H9 (cell line): ENCODE measurements around the gene PTGFRN. TPM values are rescaled to one million over a fixed set of nuclear protein-coding genes. Genes with fewer than 3 reads are reported as not detected.

ENCODE experiments used
- DNase-seq: peaks from one replicate; pipeline ENCODE4 v3.0.0-alpha.2; 2017
- H2AFZ ChIP-seq: one replicate; pipeline ENCODE4 v1.6.1; 2013; ENCODE audit warnings: mild to moderate bottlenecking, low read length, control low read depth, moderate library complexity
- H2AK5ac ChIP-seq: 2 replicates; pipeline ENCODE4 v1.6.1; 2013; ENCODE audit warnings: low read length, control low read depth, mixed read lengths; ENCODE audit not compliant: insufficient read length
- H2BK120ac ChIP-seq: one replicate; pipeline ENCODE4 v1.6.1; 2013; ENCODE audit warnings: low read depth, mild to moderate bottlenecking, low read length, control low read depth, inconsistent platforms; ENCODE audit not compliant: poor library complexity, severe bottlenecking
- H2BK12ac ChIP-seq: 2 replicates; pipeline ENCODE4 v1.6.1; 2013; ENCODE audit warnings: low read length, control low read depth, mixed read lengths, low read depth; ENCODE audit not compliant: insufficient read length
- H2BK15ac ChIP-seq: 2 replicates; pipeline ENCODE4 v1.6.1; 2013; ENCODE audit warnings: low read depth, low read length, control low read depth
- H2BK20ac ChIP-seq: one replicate; pipeline ENCODE4 v1.6.1; 2013; ENCODE audit warnings: low read depth, mild to moderate bottlenecking, low read length, control low read depth, inconsistent platforms; ENCODE audit not compliant: poor library complexity, severe bottlenecking
- H2BK5ac ChIP-seq: 2 replicates; pipeline ENCODE4 v1.6.1; 2013; ENCODE audit warnings: low read length, control low read depth, mixed read lengths; ENCODE audit not compliant: insufficient read length
- H3K14ac ChIP-seq: 2 replicates; pipeline ENCODE4 v1.6.1; 2013; ENCODE audit warnings: low read length, control low read depth; ENCODE audit not compliant: insufficient read depth
- H3K18ac ChIP-seq: 2 replicates; pipeline ENCODE4 v1.6.1; 2013; ENCODE audit warnings: low read depth, mild to moderate bottlenecking, mixed read lengths, low read length, control low read depth; ENCODE audit not compliant: insufficient read length
- H3K23ac ChIP-seq: 2 replicates; pipeline ENCODE4 v1.6.1; 2013; ENCODE audit warnings: low read length, control low read depth, mixed read lengths, low read depth; ENCODE audit not compliant: insufficient read length
- H3K23me2 ChIP-seq: 2 replicates; pipeline ENCODE4 v1.6.1; 2013; ENCODE audit warnings: low read depth, mild to moderate bottlenecking, mixed read lengths, low read length, control low read depth; ENCODE audit not compliant: insufficient read length, poor library complexity, severe bottlenecking
- H3K27ac ChIP-seq: 2 replicates; pipeline ENCODE4 v1.5.1; 2013; ENCODE audit warnings: low read length, control low read depth, mixed read lengths, low read depth; ENCODE audit not compliant: insufficient read length
- H3K27me3 ChIP-seq: 2 replicates; pipeline ENCODE4 v1.6.1; 2013; ENCODE audit warnings: low read length, control low read depth, inconsistent platforms; ENCODE audit not compliant: insufficient read depth
- H3K4ac ChIP-seq: 2 replicates; pipeline ENCODE4 v1.6.1; 2013; ENCODE audit warnings: low read depth, mild to moderate bottlenecking, control low read depth, inconsistent platforms, low read length, moderate library complexity
- H3K4me1 ChIP-seq: 2 replicates; pipeline ENCODE4 v1.6.1; 2013; ENCODE audit warnings: low read length, control low read depth, inconsistent platforms; ENCODE audit not compliant: insufficient read depth
- H3K4me2 ChIP-seq: 2 replicates; pipeline ENCODE4 v1.6.1; 2013; ENCODE audit warnings: low read length, control low read depth, mixed read lengths; ENCODE audit not compliant: insufficient read length, insufficient read depth
- H3K56ac ChIP-seq: 2 replicates; pipeline ENCODE4 v1.6.1; 2013; ENCODE audit warnings: low read depth, mild to moderate bottlenecking, mixed read lengths, low read length, control low read depth; ENCODE audit not compliant: insufficient read length
- H3K79me1 ChIP-seq: 2 replicates; pipeline ENCODE4 v1.6.1; 2013; ENCODE audit warnings: low read depth, mild to moderate bottlenecking, moderate library complexity, low read length, control low read depth, inconsistent platforms; ENCODE audit not compliant: insufficient read depth, poor library complexity, severe bottlenecking
- H3K79me2 ChIP-seq: 2 replicates; pipeline ENCODE4 v1.6.1; 2013; ENCODE audit warnings: low read length, control low read depth, inconsistent platforms; ENCODE audit not compliant: insufficient read depth
- H3K9ac ChIP-seq: 2 replicates; pipeline ENCODE4 v1.6.1; 2013; ENCODE audit warnings: low read length, control low read depth, mixed read lengths; ENCODE audit not compliant: insufficient read length; ENCODE audit errors: extremely low read depth
- H3K9me3 ChIP-seq: one replicate; pipeline ENCODE4 v1.6.1; 2013; ENCODE audit warnings: low read depth, low read length, inconsistent platforms; ENCODE audit not compliant: control insufficient read depth
- H3T11ph ChIP-seq: one replicate; pipeline ENCODE4 v1.6.1; 2013; ENCODE audit warnings: mild to moderate bottlenecking, low read length, control low read depth, inconsistent platforms
- H4K20me1 ChIP-seq: one replicate; pipeline ENCODE4 v1.6.1; 2013; ENCODE audit not compliant: control insufficient read depth, insufficient read length, insufficient read depth
- H4K5ac ChIP-seq: 2 replicates; pipeline ENCODE4 v1.6.1; 2013; ENCODE audit warnings: low read depth, mild to moderate bottlenecking, mixed read lengths, low read length, control low read depth; ENCODE audit not compliant: insufficient read length
- H4K8ac ChIP-seq: replicated peaks from 2 replicates; pipeline ENCODE4 v1.6.1; 2013; ENCODE audit warnings: low read length, control low read depth, mixed read lengths, low read depth; ENCODE audit not compliant: insufficient read length
- H4K91ac ChIP-seq: 2 replicates; pipeline ENCODE4 v1.6.1; 2013; ENCODE audit warnings: low read depth, mild to moderate bottlenecking, moderate library complexity, mixed read lengths, low read length, control low read depth; ENCODE audit not compliant: insufficient read length
- H3K27ac Mint-ChIP-seq, 3 experiments: 2 replicates in 2 of 3; 3 replicates in 1 of 3; pipeline ENCODE4 v1.8.0; 2020 to 2021; ENCODE audit warnings: mixed read lengths in 3 of 3, mild to moderate bottlenecking in 1 of 3, moderate library complexity in 1 of 3
- H3K27me3 Mint-ChIP-seq: 2 replicates; pipeline ENCODE4 v1.8.0; 2021; ENCODE audit warnings: low read depth, mild to moderate bottlenecking, moderate library complexity, mixed read lengths
- H3K36me3 Mint-ChIP-seq, 3 experiments: 2 replicates in 2 of 3; 3 replicates in 1 of 3; pipeline ENCODE4 v1.8.0; 2020 to 2021; ENCODE audit warnings: low read depth in 3 of 3, mixed read lengths in 3 of 3; ENCODE audit not compliant: insufficient read depth in 1 of 3
- H3K4me1 Mint-ChIP-seq, 2 experiments: 2 replicates each; pipeline ENCODE4 v1.8.0; 2020; ENCODE audit warnings: mixed read lengths in 2 of 2
- H3K4me3 Mint-ChIP-seq, 2 experiments: 2 replicates in 1 of 2; 3 replicates in 1 of 2; pipeline ENCODE4 v1.8.0; 2020 to 2021; ENCODE audit warnings: mild to moderate bottlenecking in 2 of 2, mixed read lengths in 2 of 2, moderate library complexity in 1 of 2
- H3K9me3 Mint-ChIP-seq, 2 experiments: 2 replicates in 1 of 2; 3 replicates in 1 of 2; pipeline ENCODE4 v1.8.0; 2020; ENCODE audit warnings: mild to moderate bottlenecking in 2 of 2, mixed read lengths in 2 of 2, moderate library complexity in 1 of 2
- WGBS: extraction: QIAGEN DNeasy Blood & Tissue Kit; methylation state at CpG from one replicate; pipeline ENCODE4 v1.1.7; 2013; ENCODE audit warnings: missing lambda C conversion rate, low lambda C conversion rate, mixed read lengths; ENCODE audit not compliant: insufficient read length; ENCODE audit errors: extremely low coverage; 5-methylcytosine and 5-hydroxymethylcytosine counted together
- total RNA-seq: library from RNA; stranded (reverse); gene quantifications from 2 replicates; pipeline ENCODE4 v1.2.1, GENCODE V29; 2021
- TF ChIP-seq, protein P1 (sequence below): fragments of 200-600 bp; sonication (generic); conservative IDR thresholded peaks from 3 replicates; pipeline ENCODE4 v1.8.0; 2021; ENCODE audit warnings: antibody characterized with exemption, mild to moderate bottlenecking

Gene PTGFRN
- total RNA-seq, 1 experiment from 2014 or later: 26.3 TPM

DNA sequence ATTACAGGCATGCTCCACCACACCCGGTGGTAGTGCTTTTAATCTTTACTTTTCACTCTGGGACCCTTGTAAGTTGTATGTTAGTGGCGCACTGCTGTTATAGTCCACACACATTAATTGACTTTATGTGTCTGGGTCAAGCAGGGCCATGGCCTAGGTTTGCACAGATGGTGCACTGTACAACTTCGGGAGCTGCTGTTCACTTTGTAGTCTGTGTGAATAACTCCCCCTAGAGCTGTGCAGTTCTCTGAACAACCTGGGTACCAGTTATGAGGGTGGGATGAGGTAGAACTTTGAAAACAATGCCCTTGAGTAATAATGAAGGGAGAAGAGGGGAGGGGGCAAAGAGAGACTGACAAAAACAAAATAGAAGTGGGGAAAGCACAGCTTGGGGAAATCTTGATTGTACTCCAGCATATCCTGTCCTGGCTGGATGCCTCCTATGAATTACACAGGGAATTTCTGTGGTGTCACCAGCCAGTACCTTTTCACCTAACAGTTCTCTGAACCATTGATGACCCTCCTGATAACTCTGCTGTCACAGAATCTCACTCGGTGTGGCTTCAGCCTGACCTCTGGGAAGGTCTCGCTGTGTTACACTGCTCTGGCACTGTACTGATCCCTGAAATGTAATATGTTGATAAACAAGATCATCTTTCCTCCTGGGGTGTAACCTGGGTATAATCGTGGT, 2.2 kb downstream of the PTGFRN start:
- Histone ChIP-seq H4K5ac (no peak overlapping the region), H2AK5ac (no peak overlapping the region), H4K91ac (no peak overlapping the region), H4K20me1 (no peaks in the 10 kb centered on the region), H3K4me1 (peaks cover 13% of the 10 kb centered on the region; the same call in 1 of the 2 replicates), H3K14ac (no peak overlapping the region), H4K8ac (no peak overlapping the region), H2BK20ac (no peak overlapping the region), H3K4me2 (peak overlapping the region; percentile 64), H2AFZ (no peak overlapping the region), H2BK15ac (no peak overlapping the region), H2BK5ac (no peak overlapping the region), H3K18ac (no peak overlapping the region), H3K56ac (no peak overlapping the region), H3K9ac (no peak overlapping the region), H2BK12ac (no peak overlapping the region), H3K9me3 (no peaks in the 10 kb centered on the region), H3K79me1 (no peaks in the 10 kb centered on the region), H3K79me2 (peaks cover 1% of the 10 kb centered on the region; the same call in 1 of the 2 replicates), H3K23me2 (peaks cover 5% of the 10 kb centered on the region), H3K23ac (no peak overlapping the region), H3K27ac (no peak overlapping the region), H3T11ph (no peak overlapping the region), H3K27me3 (no peaks in the 10 kb centered on the region), H2BK120ac (no peak overlapping the region), H3K4ac (no peak overlapping the region)
- Mint-ChIP-seq H3K27me3 (no peaks in the 10 kb centered on the region), H3K9me3 (no peaks in the 10 kb centered on the region), H3K36me3 (no peaks in the 10 kb centered on the region; a peak in 2 of 7 replicates), H3K4me3 (no peak overlapping the region), H3K4me1 (peaks cover 21 to 22% of the 10 kb centered on the region in 2 experiments), H3K27ac (no peak overlapping the region)
- TF ChIP-seq, protein P1, sequence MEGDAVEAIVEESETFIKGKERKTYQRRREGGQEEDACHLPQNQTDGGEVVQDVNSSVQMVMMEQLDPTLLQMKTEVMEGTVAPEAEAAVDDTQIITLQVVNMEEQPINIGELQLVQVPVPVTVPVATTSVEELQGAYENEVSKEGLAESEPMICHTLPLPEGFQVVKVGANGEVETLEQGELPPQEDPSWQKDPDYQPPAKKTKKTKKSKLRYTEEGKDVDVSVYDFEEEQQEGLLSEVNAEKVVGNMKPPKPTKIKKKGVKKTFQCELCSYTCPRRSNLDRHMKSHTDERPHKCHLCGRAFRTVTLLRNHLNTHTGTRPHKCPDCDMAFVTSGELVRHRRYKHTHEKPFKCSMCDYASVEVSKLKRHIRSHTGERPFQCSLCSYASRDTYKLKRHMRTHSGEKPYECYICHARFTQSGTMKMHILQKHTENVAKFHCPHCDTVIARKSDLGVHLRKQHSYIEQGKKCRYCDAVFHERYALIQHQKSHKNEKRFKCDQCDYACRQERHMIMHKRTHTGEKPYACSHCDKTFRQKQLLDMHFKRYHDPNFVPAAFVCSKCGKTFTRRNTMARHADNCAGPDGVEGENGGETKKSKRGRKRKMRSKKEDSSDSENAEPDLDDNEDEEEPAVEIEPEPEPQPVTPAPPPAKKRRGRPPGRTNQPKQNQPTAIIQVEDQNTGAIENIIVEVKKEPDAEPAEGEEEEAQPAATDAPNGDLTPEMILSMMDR: no peak
- no CpG with 5 or more reads among the region's 6 CpGs for WGBS
- DNase-seq: no peak
